Nephron progenitor cell (in vitro differentiated cells): Measurements from ENCODE around the gene NEK6.

ENCODE experiments used
- DNase-seq: peaks from one replicate; pipeline ENCODE4 v3.0.0; 2021
- H3K27ac Mint-ChIP-seq: 2 replicates; pipeline ENCODE4 v1.8.0; 2021; ENCODE audit warnings: mild to moderate bottlenecking, moderate library complexity, mixed read lengths
- H3K27me3 Mint-ChIP-seq: 2 replicates; pipeline ENCODE4 v1.8.0; 2021; ENCODE audit warnings: mild to moderate bottlenecking, low read depth, mixed read lengths; ENCODE audit not compliant: poor library complexity
- H3K36me3 Mint-ChIP-seq: 2 replicates; pipeline ENCODE4 v1.8.0; 2021; ENCODE audit warnings: low read depth, mixed read lengths
- H3K4me1 Mint-ChIP-seq: 2 replicates; pipeline ENCODE4 v1.8.0; 2021; ENCODE audit warnings: mixed read lengths
- H3K4me3 Mint-ChIP-seq: 2 replicates; pipeline ENCODE4 v1.8.0; 2021; ENCODE audit warnings: mild to moderate bottlenecking, moderate library complexity, mixed read lengths
- H3K9me3 Mint-ChIP-seq: 2 replicates; pipeline ENCODE4 v1.8.0; 2021; ENCODE audit warnings: mild to moderate bottlenecking, moderate library complexity, mixed read lengths
- CTCF ChIP-seq: fragments of 200-600 bp; sonication (generic); IDR thresholded peaks from 2 replicates; pipeline ENCODE4 v1.5.0; 2021; ENCODE audit warnings: antibody characterized with exemption

NEK6 gene

DNA sequence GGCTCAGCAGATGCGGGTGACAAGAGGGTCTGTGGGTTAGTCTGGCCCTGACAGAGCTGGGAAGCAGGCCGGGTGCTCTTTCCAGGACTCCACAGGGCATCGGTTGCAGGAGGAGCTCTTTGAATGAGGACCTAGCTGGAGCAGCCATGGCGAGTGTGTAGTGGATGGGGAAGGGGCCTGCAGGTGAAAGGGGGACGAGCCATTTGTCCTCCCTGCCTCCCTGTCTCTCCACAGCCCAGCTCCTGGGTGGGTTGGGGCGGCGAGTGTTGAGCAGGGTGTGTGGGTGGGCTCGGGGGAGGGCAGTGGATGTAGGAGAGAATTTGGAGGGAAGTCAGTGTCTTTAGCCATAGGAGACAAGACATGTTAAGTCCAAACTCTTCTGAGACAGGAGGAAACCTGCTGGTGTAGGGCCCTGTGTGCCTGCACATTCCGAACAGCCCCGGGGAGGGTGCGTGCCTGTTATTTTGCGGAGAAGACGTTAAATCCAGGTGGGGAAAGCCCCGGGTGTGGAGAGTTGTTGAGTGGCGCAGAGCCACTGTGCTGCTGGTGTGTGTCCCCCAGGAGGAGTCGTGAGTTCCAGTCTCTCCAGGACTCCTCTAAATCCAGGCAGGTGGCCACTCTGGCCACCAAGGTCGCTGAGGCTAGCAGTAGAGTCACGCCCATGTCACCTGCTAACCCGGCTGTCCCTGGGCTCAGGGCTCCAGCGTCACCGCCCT lies 83.9 kb downstream of the NEK6 start:
- Mint-ChIP-seq H3K4me1 (peaks cover 40% of the 10 kb centered on the region), H3K36me3 (peaks cover 35% of the 10 kb centered on the region), H3K27me3 (no peaks in the 10 kb centered on the region), H3K9me3 (peaks cover 18% of the 10 kb centered on the region), H3K4me3 (no peak overlapping the region), H3K27ac (no peak overlapping the region)
- no peak for TF ChIP-seq CTCF
- DNase-seq = no peak

- DNase-seq = no peak
- TF ChIP-seq CTCF = no peak
- Mint-ChIP-seq H3K27me3 (no peaks in the 10 kb centered on the region), H3K4me1 (peaks cover 40% of the 10 kb centered on the region), H3K36me3 (peaks cover 28% of the 10 kb centered on the region), H3K27ac (no peak overlapping the region), H3K9me3 (peaks cover 14% of the 10 kb centered on the region), H3K4me3 (no peak overlapping the region)
Measured at GRCh38 chr9:124342402-124342775, 84.6 kb downstream of the NEK6 start.

DNA sequence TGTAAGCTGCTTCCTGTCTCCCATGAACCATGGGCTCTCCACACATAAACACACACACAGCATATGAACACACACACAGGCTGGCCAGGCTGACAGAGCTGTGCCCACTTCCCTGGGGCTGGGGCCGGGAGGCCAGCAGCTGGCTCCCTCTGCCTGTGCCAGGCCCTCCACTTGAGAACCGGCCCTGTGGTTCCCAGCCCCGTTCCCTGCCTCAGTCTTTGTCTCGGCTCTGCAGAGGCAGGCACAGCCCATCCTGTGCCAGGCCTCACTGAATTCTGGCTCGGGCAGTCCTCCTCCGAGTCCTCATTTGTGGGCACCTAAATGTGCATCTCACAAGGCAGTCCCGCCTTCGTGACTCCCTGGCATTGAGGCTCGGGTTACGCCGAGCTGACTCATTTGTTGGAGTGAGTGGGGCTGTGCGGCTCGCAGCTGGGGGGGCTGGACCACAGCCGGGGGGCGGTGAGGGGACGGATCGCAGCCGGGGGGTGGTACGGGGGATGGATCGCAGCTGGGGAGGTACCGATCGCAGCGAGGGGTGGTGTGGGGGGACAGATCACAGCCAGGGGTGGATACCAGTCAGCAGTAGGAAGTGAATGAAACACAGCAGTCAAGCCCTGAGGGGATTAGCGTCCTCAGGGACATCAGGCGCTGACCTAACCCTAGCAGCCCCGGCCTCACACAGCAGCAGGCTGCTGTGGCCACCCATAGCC lies 85.2 kb downstream of the NEK6 start:
- no peaks in the 10 kb centered on the region for H3K27me3 Mint-ChIP-seq
- H3K36me3 Mint-ChIP-seq = peaks cover 23% of the 10 kb centered on the region
- peaks cover 8% of the 10 kb centered on the region for H3K9me3 Mint-ChIP-seq
- DNase-seq = peak; percentile 46
- no peak overlapping the region for H3K4me3 Mint-ChIP-seq
- peak overlapping the region; percentile 61 for H3K27ac Mint-ChIP-seq
- TF ChIP-seq CTCF = no peak
- peaks cover 40% of the 10 kb centered on the region for H3K4me1 Mint-ChIP-seq

GRCh38 chr9:124343533-124344290 lies 86.0 kb downstream of the NEK6 start:
- no peak for TF ChIP-seq CTCF
- no peaks in the 10 kb centered on the region for H3K27me3 Mint-ChIP-seq
- peaks cover under 1% of the 10 kb centered on the region for H3K9me3 Mint-ChIP-seq
- DNase-seq = no peak
- H3K27ac Mint-ChIP-seq = peak overlapping the region; percentile 25
- peaks cover 21% of the 10 kb centered on the region for H3K36me3 Mint-ChIP-seq
- no peak overlapping the region for H3K4me3 Mint-ChIP-seq
- peaks cover 40% of the 10 kb centered on the region for H3K4me1 Mint-ChIP-seq

GRCh38 chr9:124344291-124345050 lies 86.7 kb downstream of the NEK6 start:
- DNase-seq = no peak

More at GRCh38 chr9:124344291-124345050, 86.7 kb downstream of the NEK6 start:
- Mint-ChIP-seq H3K9me3 (no peaks in the 10 kb centered on the region), H3K27ac (peak overlapping the region; percentile 89), H3K4me1 (peaks cover 37% of the 10 kb centered on the region), H3K36me3 (peaks cover 15% of the 10 kb centered on the region), H3K27me3 (no peaks in the 10 kb centered on the region), H3K4me3 (no peak overlapping the region)
- TF ChIP-seq CTCF = no peak
